Memory B cell (primary cell): ENCODE results near the gene ZNF526.

Experiments
- ATAC-seq: fragments of 150-1000 bp; cut with Tn5 transposase; 2 replicates; pipeline ENCODE4 v1.10.0; 2021; ENCODE audit warnings: low read depth, mild to moderate bottlenecking, moderate library complexity
- DNase-seq, 2 donors: peaks; one replicate each; pipeline ENCODE4 v3.0.0; 2022; ENCODE audit warnings: low spot score in 2 of 2
- H3K27ac Mint-ChIP-seq: one replicate; pipeline ENCODE4 v1.8.0; 2022; ENCODE audit warnings: mild to moderate bottlenecking, moderate library complexity, mixed read lengths
- H3K27me3 Mint-ChIP-seq: one replicate; pipeline ENCODE4 v1.8.0; 2022; ENCODE audit warnings: mixed read lengths
- H3K36me3 Mint-ChIP-seq: one replicate; pipeline ENCODE4 v1.8.0; 2022; ENCODE audit warnings: mild to moderate bottlenecking, mixed read lengths
- H3K4me1 Mint-ChIP-seq: one replicate; pipeline ENCODE4 v1.8.0; 2022; ENCODE audit warnings: mixed read lengths
- H3K4me3 Mint-ChIP-seq: one replicate; pipeline ENCODE4 v1.8.0; 2022; ENCODE audit warnings: mild to moderate bottlenecking, moderate library complexity, mixed read lengths
- H3K9me3 Mint-ChIP-seq: one replicate; pipeline ENCODE4 v1.8.0; 2022; ENCODE audit warnings: mixed read lengths

Gene ZNF526

DNA sequence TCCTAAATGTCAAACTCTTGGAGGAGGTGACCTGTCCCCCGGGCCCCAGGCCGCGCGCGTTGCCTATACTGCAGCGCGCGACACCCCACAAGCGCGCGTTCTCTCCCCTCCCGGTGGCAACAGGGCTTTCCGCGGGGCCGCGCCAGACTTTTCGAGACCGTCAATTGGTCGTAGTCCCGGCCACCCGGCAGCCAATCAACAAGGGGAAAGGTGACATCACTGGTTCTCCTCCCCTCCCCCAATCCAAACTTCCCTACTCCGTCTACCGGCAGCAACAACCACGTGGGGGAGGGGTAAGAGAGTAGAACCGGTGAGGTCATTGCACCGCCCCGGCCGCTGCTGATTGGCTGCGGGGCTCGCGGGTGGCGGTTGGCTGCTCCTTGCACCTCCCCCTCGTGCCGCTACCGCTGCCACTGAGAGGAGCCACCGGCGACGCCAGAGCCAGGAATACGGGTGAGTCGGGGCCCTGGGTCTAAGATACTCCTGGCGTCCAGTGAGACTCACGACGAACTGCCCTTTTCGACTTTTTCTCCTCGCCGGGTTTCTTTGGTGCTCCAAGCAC is 48.1 kb downstream of the ZNF526 start:
- Mint-ChIP-seq H3K27me3 (no peaks in the 10 kb centered on the region), H3K4me3 (no peak overlapping the region), H3K4me1 (peaks cover 26% of the 10 kb centered on the region), H3K36me3 (peaks cover 4% of the 10 kb centered on the region), H3K27ac (no peak overlapping the region), H3K9me3 (no peaks in the 10 kb centered on the region)
- peak; percentile 62 for ATAC-seq
- DNase-seq, result peak in 1 of 2 donors; percentile 99

DNA sequence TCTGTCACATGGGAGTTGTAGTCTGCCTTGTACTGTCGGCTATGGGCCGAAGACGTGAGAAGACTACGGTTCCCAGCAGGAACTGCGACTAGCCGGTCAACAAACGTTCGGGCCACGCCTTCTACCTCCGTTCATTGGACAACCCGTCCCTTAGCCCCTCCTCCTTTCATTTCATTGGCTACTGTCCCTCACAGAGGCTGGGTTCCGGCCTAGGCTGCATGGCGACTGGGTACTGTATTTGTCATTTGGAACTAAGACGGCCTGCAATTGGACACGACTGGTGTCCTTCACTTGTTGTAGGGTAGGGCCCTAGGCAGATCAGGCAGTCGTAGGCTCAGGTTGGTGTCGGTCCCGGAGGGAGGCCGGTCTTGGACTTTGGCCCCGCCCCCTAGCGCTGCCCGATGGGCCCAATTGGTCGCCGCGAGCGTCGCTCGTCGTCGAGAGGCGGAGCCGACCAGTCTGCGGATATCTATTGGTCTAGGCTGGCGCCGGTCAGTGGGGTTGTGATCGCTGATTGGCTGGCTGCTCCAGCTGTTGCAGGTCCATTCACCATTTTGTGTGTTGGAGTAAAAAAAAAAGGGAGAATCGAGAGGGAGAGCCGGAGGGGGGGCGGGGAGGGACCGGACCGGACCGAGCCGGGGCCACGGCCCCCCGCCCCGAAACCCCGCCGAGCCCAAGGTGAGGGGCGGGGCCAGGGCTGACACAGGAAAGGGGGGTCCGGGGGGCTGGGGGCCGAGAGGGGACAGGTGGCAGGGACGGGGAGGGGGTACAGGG is 48.8 kb downstream of the ZNF526 start, which contains the start of gene CIC:
TSS of gene CIC (plus strand) at position 549 of the 774 bp plus-strand sequence. CDS start 2,532 bp downstream, outside the sequence.
- DNase-seq (peak; percentile 96 to 98), ATAC-seq (peak; percentile 71)
- H3K36me3 Mint-ChIP-seq, result peaks cover 7% of the 10 kb centered on the region
- peak within 1 kb of the TSS; percentile 98 for H3K4me3 Mint-ChIP-seq
- no peak within 1 kb of the TSS for H3K27ac Mint-ChIP-seq
- H3K9me3 Mint-ChIP-seq, result no peaks in the 10 kb centered on the region
- H3K27me3 Mint-ChIP-seq, result no peaks in the 10 kb centered on the region
- H3K4me1 Mint-ChIP-seq, result peaks cover 28% of the 10 kb centered on the region

DNA sequence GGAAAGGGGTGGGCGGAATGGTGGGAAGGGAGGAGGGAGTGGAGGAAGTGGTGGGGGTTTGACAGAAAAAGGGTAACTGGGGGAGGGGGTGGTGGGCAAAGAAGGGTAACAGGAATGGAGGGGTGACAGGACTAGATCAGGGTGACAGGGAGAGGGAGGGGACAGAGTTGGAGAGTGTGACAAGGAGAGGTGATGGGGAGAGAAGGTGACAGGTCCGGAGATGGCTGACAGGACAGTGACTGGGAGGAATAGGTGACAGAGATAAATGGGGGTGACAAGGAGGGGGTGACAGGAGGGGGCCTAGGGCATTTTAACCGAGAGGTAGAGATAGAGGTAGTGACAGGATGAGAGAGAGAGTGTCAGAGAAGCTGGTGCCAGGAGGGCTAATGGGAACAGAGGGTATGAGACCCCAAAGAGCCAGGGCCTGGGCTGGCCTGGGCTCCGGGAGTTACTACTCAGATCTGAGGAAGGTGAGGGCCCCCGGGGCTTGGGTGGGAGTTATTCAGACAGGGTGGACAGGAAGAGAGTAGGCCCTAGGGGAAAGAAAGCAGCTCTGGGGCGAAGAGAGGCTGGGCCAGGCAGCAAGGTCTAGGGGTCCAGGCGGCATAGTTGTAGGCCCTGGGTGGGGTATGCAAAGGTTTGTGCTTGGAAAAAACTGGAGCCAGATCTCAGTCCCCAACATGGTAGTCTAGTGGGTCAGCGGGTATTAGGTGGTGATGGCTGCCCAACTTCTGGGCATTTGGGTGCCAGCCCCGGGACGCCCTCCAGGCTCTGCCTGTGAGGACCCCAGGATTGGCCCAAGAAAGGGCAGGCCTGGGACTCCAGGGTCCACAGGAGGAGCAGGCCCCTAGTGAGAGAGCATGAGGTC is 49.6 kb downstream of the ZNF526 start:
- Mint-ChIP-seq H3K27me3 (no peaks in the 10 kb centered on the region), H3K36me3 (peaks cover 10% of the 10 kb centered on the region), H3K4me3 (peak overlapping the region; percentile 98), H3K9me3 (no peaks in the 10 kb centered on the region), H3K4me1 (peaks cover 28% of the 10 kb centered on the region), H3K27ac (no peak overlapping the region)
- no peak for DNase-seq
- ATAC-seq, result no peak

DNA sequence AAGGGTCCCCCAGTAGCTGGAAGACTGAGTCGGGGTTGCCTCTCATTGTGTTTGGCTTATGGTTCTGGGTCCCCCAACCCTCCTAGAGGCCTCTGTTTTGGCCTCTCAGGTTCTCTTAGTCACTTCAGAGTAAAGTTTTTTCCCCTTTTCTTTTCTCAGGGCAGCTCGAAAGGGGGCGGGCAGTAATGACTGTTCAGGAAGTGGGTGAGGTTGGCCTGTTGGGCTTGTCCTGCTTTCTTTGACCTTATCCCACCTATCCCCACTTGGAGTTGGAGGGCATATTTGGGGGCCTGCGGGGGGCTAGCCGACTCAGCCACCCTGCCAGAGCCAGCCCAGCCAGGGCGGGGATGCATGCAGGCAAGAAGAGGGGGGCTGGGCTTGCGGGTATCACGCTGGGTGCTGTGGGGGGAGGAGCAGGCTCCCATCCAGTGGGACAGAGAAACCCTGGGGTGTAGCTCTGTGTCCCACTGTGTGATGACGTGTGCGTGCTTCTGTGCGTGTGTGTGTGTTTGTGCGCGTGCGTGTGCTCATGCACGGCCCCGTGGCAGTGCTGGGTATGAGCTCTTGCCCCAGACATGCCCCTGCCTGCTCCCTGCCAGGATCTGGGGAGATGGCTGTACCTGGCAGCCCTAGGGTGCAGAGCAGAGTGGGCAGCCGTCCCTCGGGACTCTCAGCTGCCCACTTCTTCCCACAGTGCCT is 50.4 kb downstream of the ZNF526 start:
- peak; percentile 7 for ATAC-seq
- Mint-ChIP-seq H3K36me3 (peaks cover 10% of the 10 kb centered on the region), H3K4me3 (peak overlapping the region; percentile 98), H3K9me3 (no peaks in the 10 kb centered on the region), H3K27me3 (no peaks in the 10 kb centered on the region), H3K27ac (no peak overlapping the region), H3K4me1 (peaks cover 34% of the 10 kb centered on the region)
- DNase-seq, result peak in 1 of 2 donors; percentile 44

DNA sequence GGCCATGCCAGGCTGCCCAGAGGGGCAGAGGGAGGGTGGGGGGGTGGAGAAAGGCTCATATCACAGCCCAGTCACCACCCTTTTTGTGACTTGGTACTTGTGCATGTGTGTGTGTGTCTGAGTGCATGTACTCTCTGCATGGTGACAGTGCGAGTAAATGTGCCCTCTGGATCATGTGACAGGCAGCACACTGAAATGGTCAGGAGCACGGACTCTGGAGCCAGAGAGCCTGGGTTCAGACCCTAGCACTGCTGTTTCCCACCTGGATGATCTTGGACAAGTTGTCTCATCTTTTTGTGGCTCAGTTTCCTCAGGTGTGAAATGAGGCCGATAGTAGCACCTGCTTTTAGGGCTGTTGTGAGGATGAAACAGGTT is 50.9 kb downstream of the ZNF526 start:
- Mint-ChIP-seq H3K4me3 (peak overlapping the region; percentile 47), H3K9me3 (no peaks in the 10 kb centered on the region), H3K4me1 (peaks cover 38% of the 10 kb centered on the region), H3K36me3 (peaks cover 12% of the 10 kb centered on the region), H3K27me3 (no peaks in the 10 kb centered on the region), H3K27ac (no peak overlapping the region)
- no peak for DNase-seq
- no peak for ATAC-seq

DNA sequence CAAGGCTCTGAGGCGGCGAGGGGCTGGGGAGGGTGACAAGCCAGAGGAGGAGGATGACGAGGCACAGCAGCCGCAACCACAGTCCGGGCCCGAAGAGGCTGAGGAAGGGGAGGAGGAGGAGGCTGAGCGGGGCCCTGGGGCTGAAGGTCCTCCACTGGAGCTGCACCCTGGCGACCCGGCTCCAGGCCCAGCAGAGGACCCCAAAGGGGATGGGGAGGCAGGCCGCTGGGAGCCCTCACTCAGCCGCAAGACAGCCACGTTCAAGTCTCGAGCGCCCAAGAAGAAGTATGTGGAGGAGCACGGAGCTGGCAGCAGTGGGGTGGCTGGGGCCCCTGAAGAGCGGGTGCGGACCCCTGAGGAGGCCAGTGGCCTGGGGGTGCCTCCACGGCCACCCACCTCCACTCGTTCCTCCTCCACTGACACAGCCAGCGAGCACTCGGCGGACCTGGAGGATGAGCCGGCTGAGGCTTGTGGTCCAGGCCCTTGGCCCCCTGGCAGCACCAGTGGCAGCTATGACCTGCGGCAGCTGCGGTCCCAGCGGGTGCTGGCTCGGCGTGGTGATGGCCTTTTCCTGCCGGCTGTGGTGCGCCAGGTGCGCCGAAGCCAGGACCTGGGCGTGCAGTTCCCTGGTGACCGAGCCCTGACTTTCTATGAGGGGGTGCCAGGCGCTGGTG is 51.9 kb downstream of the ZNF526 start:
- Mint-ChIP-seq H3K4me1 (peaks cover 40% of the 10 kb centered on the region), H3K27ac (no peak overlapping the region), H3K9me3 (no peaks in the 10 kb centered on the region), H3K27me3 (no peaks in the 10 kb centered on the region), H3K36me3 (peaks cover 14% of the 10 kb centered on the region), H3K4me3 (no peak overlapping the region)
- DNase-seq (no peak), ATAC-seq (no peak)

DNA sequence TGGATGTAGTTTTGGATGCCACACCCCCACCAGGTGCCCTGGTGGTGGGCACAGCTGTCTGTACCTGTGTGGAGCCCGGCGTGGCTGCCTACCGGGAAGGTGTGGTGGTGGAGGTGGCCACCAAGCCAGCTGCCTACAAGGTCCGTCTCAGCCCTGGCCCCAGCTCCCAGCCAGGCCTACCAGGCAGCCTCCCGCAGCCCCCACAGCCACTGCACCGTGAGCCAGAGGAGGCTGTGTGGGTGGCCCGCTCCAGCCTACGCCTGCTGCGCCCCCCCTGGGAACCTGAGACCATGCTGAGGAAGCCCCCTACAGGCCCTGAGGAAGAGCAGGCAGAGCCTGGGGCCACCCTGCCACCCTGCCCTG is 52.4 kb downstream of the ZNF526 start:
- Mint-ChIP-seq H3K36me3 (peaks cover 14% of the 10 kb centered on the region), H3K27me3 (no peaks in the 10 kb centered on the region), H3K27ac (no peak overlapping the region), H3K9me3 (no peaks in the 10 kb centered on the region), H3K4me3 (no peak overlapping the region), H3K4me1 (peaks cover 40% of the 10 kb centered on the region)
- ATAC-seq (no peak), DNase-seq (no peak)

DNA sequence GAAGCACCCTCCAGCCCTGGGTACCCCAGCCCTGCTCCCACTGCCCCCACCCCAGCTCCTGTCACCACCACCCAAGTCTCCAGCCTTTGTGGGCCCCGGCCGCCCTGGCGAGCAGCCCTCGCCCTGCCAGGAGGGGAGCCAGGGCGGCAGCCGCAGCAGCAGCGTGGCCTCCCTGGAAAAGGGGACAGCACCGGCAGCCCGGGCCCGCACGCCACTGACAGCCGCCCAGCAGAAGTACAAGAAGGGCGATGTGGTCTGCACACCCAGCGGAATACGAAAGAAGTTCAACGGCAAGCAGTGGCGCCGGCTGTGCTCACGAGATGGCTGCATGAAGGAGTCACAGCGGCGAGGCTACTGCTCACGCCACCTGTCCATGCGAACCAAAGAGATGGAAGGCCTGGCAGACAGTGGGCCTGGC is 52.9 kb downstream of the ZNF526 start:
- Mint-ChIP-seq H3K36me3 (peaks cover 14% of the 10 kb centered on the region), H3K4me1 (peaks cover 35% of the 10 kb centered on the region), H3K4me3 (no peak overlapping the region), H3K27ac (no peak overlapping the region), H3K9me3 (no peaks in the 10 kb centered on the region), H3K27me3 (no peaks in the 10 kb centered on the region)
- DNase-seq (no peak), ATAC-seq (no peak)

DNA sequence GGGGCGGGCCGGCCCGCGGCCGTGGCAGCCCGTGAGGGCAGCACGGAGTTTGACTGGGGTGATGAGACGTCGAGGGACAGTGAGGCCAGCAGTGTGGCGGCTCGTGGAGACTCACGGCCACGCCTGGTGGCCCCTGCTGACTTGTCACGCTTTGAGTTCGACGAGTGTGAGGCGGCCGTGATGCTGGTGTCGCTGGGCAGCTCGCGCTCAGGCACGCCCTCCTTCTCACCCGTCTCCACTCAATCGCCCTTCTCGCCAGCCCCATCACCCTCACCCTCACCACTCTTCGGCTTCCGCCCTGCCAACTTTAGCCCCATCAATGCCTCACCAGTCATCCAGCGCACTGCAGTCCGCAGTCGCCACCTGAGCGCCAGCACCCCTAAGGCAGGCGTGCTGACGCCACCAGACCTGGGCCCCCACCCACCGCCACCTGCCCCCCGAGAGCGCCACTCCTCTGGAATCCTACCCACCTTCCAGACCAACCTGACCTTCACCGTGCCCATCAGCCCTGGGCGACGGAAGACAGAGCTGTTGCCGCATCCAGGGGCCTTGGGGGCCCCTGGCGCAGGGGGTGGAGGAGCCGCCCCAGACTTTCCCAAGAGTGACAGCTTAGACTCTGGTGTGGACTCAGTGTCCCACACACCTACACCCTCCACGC is 53.4 kb downstream of the ZNF526 start:
- DNase-seq (no peak), ATAC-seq (no peak)
- Mint-ChIP-seq H3K4me1 (peaks cover 39% of the 10 kb centered on the region), H3K27ac (no peak overlapping the region), H3K4me3 (no peak overlapping the region), H3K36me3 (peaks cover 14% of the 10 kb centered on the region), H3K9me3 (no peaks in the 10 kb centered on the region), H3K27me3 (no peaks in the 10 kb centered on the region)

DNA sequence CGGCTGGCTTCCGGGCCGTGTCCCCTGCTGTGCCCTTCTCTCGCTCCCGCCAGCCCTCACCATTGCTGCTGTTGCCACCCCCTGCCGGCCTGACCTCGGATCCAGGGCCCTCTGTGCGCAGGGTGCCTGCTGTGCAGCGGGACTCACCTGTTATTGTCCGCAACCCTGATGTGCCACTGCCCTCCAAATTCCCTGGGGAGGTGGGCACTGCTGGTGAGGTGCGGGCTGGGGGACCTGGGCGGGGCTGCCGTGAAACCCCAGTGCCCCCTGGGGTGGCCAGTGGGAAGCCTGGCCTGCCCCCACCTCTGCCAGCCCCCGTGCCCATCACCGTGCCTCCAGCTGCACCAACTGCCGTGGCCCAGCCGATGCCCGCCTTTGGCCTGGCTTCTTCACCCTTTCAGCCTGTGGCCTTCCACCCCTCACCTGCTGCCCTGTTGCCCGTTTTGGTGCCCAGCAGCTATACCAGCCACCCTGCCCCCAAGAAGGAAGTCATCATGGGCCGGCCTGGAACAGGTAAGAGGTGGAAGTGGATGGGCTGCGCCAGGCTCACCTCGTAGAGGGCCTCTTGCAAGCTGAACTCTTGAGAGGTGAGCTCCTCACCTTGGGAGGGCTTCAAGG is 54.1 kb downstream of the ZNF526 start:
- Mint-ChIP-seq H3K27me3 (no peaks in the 10 kb centered on the region), H3K4me3 (no peak overlapping the region), H3K9me3 (no peaks in the 10 kb centered on the region), H3K27ac (no peak overlapping the region), H3K36me3 (peaks cover 14% of the 10 kb centered on the region), H3K4me1 (peaks cover 43% of the 10 kb centered on the region)
- ATAC-seq (no peak), DNase-seq (no peak)

DNA sequence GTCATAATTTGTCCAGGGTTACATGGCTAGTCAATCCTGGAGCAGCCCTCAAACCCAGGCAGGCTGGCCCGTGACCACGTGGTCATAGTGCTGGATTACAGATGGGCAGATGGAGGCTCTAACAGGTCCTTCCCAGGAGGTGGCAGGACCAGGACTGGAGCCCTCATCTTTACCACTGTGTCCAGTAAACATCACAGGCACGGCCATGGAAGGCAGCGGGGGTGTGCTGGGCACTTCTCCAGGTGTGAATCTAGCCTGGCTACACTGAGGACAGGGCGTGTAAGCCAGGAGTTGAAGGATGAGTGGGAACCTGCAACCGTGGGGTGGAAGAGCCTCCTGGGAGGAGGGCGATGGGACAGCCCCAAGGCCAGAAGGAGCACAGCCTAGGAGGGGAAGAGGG is 55.0 kb downstream of the ZNF526 start:
- no peak for DNase-seq
- Mint-ChIP-seq H3K4me1 (peaks cover 42% of the 10 kb centered on the region), H3K9me3 (no peaks in the 10 kb centered on the region), H3K27me3 (no peaks in the 10 kb centered on the region), H3K4me3 (no peak overlapping the region), H3K36me3 (peaks cover 14% of the 10 kb centered on the region), H3K27ac (no peak overlapping the region)
- no peak for ATAC-seq

DNA sequence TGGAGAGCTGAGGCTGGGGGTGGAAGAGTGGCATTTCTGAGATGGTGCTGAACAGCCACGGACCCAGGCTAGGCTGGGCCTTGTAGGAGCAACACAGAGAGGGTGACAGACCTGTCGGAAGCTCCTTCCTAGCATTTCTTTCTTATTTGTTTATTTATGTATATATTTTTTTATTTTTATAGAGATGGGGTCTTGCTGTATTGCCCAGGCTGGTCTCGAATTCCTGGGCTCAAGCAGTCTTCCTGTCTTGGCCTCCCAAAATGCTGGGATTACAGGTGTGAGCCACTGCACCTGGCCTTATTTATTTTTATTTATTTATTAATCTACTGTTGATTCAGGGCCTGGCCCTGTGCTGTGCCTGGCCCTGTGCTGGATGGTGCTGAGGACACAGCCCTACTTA is 55.4 kb downstream of the ZNF526 start:
- H3K27ac Mint-ChIP-seq, result no peak overlapping the region
- H3K27me3 Mint-ChIP-seq, result no peaks in the 10 kb centered on the region
- no peak overlapping the region for H3K4me3 Mint-ChIP-seq
- ATAC-seq (no peak), DNase-seq (no peak)
- peaks cover 39% of the 10 kb centered on the region for H3K4me1 Mint-ChIP-seq
- peaks cover 14% of the 10 kb centered on the region for H3K36me3 Mint-ChIP-seq
- H3K9me3 Mint-ChIP-seq, result no peaks in the 10 kb centered on the region

DNA sequence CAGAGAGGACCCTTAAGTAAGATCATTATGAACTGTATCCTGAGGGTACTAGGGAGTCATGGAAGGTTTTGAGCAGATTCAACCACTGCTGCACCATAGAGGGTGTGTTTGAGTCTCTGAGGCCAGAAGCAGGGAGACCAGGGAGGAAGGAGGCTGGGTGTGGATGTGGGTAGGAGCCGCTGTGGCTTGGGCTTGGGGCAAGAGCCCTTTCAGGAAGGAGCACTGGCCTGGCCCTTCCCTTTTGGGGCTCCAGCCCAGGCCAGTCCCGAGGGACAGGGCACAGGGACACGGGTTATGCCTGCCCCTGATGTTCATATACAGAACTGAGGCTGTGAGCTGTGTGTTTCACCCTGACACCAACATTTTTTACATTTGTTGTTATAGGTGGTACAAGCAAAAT is 56.2 kb downstream of the ZNF526 start:
- no peak overlapping the region for H3K27ac Mint-ChIP-seq
- H3K36me3 Mint-ChIP-seq, result peaks cover 14% of the 10 kb centered on the region
- no peaks in the 10 kb centered on the region for H3K9me3 Mint-ChIP-seq
- H3K27me3 Mint-ChIP-seq, result no peaks in the 10 kb centered on the region
- DNase-seq (no peak), ATAC-seq (no peak)
- H3K4me1 Mint-ChIP-seq, result peaks cover 34% of the 10 kb centered on the region
- H3K4me3 Mint-ChIP-seq, result no peak overlapping the region
